Bronchial smooth muscle cell (primary cell): ENCODE data around the gene KMO. TPM values are rescaled to one million over a fixed set of nuclear protein-coding genes. Genes with fewer than 3 reads are reported as not detected.

Source experiments
- total RNA-seq: library from RNA; depleted of rRNA; stranded (reverse); fragments of >200 nt; gene quantifications from 2 replicates; pipeline ENCODE4 v1.2.1, GENCODE V29; 2014

Gene KMO
- total RNA-seq: not detected in 2 replicates

DNA sequence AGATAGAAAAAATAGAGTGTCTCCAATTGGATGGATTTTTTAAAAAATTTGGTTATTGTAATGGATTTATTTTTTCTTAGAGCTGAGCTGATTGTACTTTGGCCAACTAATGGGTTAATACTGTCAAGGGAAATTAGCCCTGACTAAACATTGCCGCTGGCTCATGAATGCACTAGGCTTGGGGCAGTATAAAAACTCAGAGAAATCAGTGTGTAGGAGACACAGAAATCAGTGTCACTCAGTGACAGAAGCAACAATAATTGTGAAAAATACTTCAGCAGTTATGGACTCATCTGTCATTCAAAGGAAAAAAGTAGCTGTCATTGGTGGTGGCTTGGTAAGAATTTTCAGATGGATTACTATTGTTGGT is at the start of gene KMO:
KMO (plus strand) TSS at position 217 of the 370 bp plus-strand sequence; CDS start at position 284, 67 bp downstream.

DNA sequence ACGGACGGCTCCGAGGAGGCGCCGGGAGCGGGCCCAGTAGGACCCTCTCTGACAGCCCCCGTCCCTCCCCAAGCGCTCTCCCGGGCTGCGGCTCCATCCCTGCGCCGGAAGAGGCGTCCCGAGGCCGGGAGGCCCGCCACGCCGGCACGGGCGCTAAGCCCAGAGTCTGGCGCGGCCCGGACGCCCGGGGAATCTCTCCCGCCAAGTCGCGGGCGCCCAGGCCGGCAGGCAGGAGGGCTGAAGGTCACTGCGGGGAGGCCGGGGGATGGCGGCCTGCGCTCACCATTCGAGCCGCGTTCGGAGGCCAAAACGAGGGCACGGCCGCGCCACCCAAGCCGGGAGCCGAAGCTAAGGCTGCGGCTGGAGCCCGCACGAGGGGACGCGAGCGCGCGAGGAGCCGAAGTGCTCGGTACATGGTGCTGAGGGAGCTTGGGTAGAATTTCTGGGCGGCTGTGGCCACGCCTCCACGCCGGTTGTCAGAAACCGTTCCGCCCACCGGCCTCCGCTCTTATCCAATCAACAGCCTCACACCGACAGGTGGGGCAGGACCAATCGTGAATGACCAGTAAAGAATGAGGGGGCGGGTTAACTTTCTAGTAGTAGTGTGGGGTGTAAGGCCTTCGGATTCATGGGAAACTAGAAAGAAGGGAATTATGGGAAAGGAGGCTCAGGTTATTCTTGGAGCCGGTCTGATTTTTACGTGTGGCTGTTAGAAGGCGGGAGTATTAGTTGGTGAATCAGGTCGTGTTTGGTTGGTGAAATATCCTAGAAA is 12.7 kb upstream of the KMO start, which contains the start of gene FH:
FH (minus strand) TSS at position 448 of the 772 bp plus-strand sequence; CDS start at position 415, 33 bp downstream.

DNA sequence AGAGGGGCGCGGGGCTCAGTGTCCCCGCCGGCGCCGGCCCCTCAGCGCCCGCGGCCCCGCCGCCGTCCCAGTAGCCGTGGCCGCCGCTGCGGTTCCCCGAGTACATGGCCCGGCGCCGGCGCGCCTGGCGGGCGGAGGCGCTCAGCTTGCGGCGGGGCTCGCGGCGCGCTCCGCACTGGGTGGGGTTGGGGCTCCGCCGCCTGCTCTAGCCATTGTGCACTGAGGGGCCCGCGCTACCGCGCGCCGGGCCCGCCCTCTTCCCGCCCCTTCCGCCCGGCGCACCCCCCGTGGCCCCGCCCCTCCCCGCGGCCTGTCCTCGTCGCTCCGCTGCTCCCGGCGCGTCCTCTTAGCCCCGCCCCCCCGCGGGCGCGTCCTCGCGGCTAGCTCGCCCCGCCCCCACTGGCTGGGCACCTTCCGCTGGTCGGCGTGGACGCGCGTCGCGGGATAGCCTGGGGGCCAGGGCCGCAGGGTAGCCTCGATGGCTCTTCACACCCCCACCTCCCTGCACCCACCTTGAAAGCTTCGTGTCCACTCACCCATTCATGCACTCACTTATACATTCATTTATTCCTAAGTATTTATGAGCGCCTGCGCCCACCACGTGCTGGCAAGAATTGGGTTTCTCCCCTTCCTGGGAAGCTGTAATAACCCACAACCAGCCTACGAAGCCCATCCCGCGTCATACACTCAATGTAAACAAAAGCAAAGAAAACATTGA is 108.1 kb downstream of the KMO start, which contains the start of the genes CHML and OPN3:
CHML (minus strand) TSS at position 221 of the 718 bp plus-strand sequence. CDS start 4,603 bp downstream, outside the sequence.
OPN3 (minus strand) TSS at position 221 of the 718 bp plus-strand sequence; CDS start at position 106, 115 bp downstream.

Other genes starting within 250 kb of the KMO start
- under 0.01 and 0.17 TPM in 2 replicates for gene RGS7, start 175.2 kb upstream of the KMO start, total RNA-seq
- gene FH, start 12.6 kb upstream of the KMO start, total RNA-seq: 66.2 and 104 TPM in 2 replicates
- 2.5 and 4.1 TPM in 2 replicates for gene CHML, start 108.0 kb downstream of the KMO start, total RNA-seq
- gene OPN3, start 108.0 kb downstream of the KMO start, total RNA-seq: 4.4 and 5.3 TPM in 2 replicates
- not detected in 2 replicates for gene WDR64, start 119.9 kb downstream of the KMO start, total RNA-seq